ENCODE results near the gene ABCA10.

ABCA10 gene

DNA sequence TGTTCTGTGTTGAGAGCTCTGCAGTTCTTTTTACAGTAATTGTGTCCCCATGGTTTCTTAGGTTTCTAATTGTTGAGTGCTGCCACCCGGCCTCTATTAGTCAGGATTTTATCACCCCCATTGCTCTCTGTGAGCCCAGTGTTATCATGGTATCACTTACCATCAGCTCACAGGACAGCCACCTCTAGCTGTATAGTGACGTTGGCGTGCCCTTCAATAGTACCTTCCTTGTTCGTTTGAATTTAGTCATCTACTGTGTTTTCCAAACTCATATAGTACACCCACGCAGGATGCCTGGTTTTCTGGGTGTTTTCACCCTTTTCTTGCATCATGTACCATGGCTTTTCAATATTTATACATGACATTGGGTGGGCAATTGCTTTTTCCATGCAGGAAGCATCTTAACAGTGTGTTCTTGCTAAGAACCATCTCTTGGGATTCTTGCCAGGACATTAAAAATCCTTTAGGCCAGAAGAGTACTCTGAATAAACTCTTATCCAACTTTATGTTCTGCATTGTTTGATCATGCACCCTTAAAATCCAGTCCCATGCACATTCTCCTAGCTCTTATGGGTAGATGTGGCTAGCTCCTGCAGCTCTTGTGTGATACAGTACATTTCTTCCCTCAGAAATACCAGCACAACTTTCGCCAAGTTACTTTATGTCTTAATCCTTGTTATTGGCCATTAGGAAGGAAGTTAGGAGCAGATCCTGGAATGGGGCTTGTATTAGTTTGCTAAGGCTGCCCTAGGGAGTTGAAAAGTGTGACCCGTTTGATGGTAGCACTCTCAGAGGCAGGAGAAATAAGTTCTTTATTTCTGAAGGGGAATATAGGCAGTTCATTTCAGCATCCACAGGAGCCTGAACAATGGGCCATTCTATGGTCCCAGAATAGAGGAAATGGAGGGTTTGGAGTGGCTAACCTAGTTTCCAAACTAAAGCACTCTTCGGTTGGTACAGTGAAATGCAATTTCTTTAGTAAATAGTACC is 11.3 kb upstream of the ABCA10 start:
- H3K4me3 ChIP-seq (ENCODE audit: low read depth, low read length, poor library complexity, severe bottlenecking) = no peak overlapping the region
- no peaks in the 10 kb centered on the region for H3K27me3 ChIP-seq (ENCODE audit: insufficient read depth, low read length)
- no peak overlapping the region for H2AFZ ChIP-seq (ENCODE audit: low read length)
- H3K4me2 ChIP-seq (ENCODE audit: low read length) = no peak overlapping the region
- H3K27ac ChIP-seq (ENCODE audit: low read depth, low read length, poor library complexity, severe bottlenecking) = no peak overlapping the region
- no peaks in the 10 kb centered on the region for H3K36me3 ChIP-seq (ENCODE audit: insufficient read depth, low read length)
- H4K20me1 ChIP-seq (ENCODE audit: insufficient read depth, low read length) = no peaks in the 10 kb centered on the region
- no peaks in the 10 kb centered on the region for H3K4me1 ChIP-seq (ENCODE audit: insufficient read depth, low read length, severe bottlenecking)
- no peaks in the 10 kb centered on the region for H3F3A ChIP-seq (ENCODE audit: insufficient read depth, low read length)
- H3K9me2 ChIP-seq (ENCODE audit: low read depth, low read length) = no peaks in the 10 kb centered on the region
- H3K9ac ChIP-seq (ENCODE audit: low read length) = no peak overlapping the region
- no peaks in the 10 kb centered on the region for H3K79me2 ChIP-seq (ENCODE audit: insufficient read depth, low read length)
- no peaks in the 10 kb centered on the region for H3K9me3 ChIP-seq (ENCODE audit: low read length)
- no peak for TF ChIP-seq EZH2 (IDR thresholded peaks at IDR 0.05; ENCODE audit: borderline replicate concordance, low read length)
- TF ChIP-seq, protein P1, sequence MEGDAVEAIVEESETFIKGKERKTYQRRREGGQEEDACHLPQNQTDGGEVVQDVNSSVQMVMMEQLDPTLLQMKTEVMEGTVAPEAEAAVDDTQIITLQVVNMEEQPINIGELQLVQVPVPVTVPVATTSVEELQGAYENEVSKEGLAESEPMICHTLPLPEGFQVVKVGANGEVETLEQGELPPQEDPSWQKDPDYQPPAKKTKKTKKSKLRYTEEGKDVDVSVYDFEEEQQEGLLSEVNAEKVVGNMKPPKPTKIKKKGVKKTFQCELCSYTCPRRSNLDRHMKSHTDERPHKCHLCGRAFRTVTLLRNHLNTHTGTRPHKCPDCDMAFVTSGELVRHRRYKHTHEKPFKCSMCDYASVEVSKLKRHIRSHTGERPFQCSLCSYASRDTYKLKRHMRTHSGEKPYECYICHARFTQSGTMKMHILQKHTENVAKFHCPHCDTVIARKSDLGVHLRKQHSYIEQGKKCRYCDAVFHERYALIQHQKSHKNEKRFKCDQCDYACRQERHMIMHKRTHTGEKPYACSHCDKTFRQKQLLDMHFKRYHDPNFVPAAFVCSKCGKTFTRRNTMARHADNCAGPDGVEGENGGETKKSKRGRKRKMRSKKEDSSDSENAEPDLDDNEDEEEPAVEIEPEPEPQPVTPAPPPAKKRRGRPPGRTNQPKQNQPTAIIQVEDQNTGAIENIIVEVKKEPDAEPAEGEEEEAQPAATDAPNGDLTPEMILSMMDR (IDR thresholded peaks at IDR 0.05; ENCODE audit: low read length) = no peak

DNA sequence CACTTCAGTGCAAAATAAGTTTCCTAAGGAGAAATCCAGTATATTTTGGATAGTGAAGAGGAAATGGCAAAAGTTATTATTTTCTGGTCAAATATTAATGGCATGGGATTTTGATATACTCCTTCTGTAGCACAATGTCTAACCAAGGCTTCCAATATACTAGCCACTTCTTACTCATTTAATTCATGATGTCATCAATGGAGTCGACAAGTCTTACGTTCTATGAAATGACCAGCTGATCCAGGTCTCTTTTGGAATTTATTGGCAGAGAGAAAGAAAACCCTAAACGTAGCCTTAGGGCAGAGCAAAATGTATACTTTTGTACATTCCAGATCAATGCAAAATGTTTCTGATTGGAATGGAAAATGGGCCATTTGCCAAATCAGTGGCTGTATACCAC is 8.3 kb upstream of the ABCA10 start:
- Histone ChIP-seq H3K27me3 (ENCODE audit: insufficient read depth, low read length) (no peaks in the 10 kb centered on the region), H3K9me3 (ENCODE audit: low read length) (no peaks in the 10 kb centered on the region), H3K4me3 (ENCODE audit: low read depth, low read length, poor library complexity, severe bottlenecking) (no peak overlapping the region), H3K4me1 (ENCODE audit: insufficient read depth, low read length, severe bottlenecking) (no peaks in the 10 kb centered on the region), H3K9me2 (ENCODE audit: low read depth, low read length) (no peaks in the 10 kb centered on the region), H2AFZ (ENCODE audit: low read length) (no peak overlapping the region), H3K4me2 (ENCODE audit: low read length) (no peak overlapping the region), H3F3A (ENCODE audit: insufficient read depth, low read length) (no peaks in the 10 kb centered on the region), H4K20me1 (ENCODE audit: insufficient read depth, low read length) (no peaks in the 10 kb centered on the region), H3K9ac (ENCODE audit: low read length) (no peak overlapping the region), H3K79me2 (ENCODE audit: insufficient read depth, low read length) (no peaks in the 10 kb centered on the region), H3K27ac (ENCODE audit: low read depth, low read length, poor library complexity, severe bottlenecking) (no peak overlapping the region), H3K36me3 (ENCODE audit: insufficient read depth, low read length) (no peaks in the 10 kb centered on the region)
- no peak for TF ChIP-seq EZH2 (IDR thresholded peaks at IDR 0.05; ENCODE audit: borderline replicate concordance, low read length)
- TF ChIP-seq, protein P1 (IDR thresholded peaks at IDR 0.05; ENCODE audit: low read length) = no peak

DNA sequence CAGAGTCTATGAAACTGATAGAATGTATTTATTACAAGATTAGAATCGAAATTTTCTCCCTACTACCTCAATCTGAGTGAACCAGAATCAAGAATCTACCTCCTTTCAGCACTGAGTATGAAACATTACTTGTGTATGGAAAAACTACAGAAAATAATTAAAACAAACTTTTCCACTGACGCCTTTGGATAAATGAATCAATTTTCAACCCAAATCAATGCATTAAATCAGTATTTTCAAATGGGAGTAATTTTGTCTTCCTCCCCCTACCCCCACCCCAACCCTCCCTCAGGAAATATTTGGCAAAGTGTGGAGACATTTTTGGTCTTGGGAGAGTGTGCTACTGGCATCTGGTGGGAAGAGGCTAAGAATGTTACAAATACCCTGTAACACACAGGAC is 7.8 kb upstream of the ABCA10 start:
- H3K27ac ChIP-seq (ENCODE audit: low read depth, low read length, poor library complexity, severe bottlenecking) = no peak overlapping the region

More for the DNA sequence above, 7.8 kb upstream of the ABCA10 start:
- Histone ChIP-seq H3K9me3 (ENCODE audit: low read length) (no peaks in the 10 kb centered on the region), H3K9ac (ENCODE audit: low read length) (no peak overlapping the region), H3K4me3 (ENCODE audit: low read depth, low read length, poor library complexity, severe bottlenecking) (no peak overlapping the region), H3K27me3 (ENCODE audit: insufficient read depth, low read length) (no peaks in the 10 kb centered on the region), H2AFZ (ENCODE audit: low read length) (no peak overlapping the region), H3K4me1 (ENCODE audit: insufficient read depth, low read length, severe bottlenecking) (no peaks in the 10 kb centered on the region), H3K9me2 (ENCODE audit: low read depth, low read length) (no peaks in the 10 kb centered on the region), H4K20me1 (ENCODE audit: insufficient read depth, low read length) (no peaks in the 10 kb centered on the region), H3K4me2 (ENCODE audit: low read length) (no peak overlapping the region), H3F3A (ENCODE audit: insufficient read depth, low read length) (no peaks in the 10 kb centered on the region), H3K79me2 (ENCODE audit: insufficient read depth, low read length) (no peaks in the 10 kb centered on the region), H3K36me3 (ENCODE audit: insufficient read depth, low read length) (no peaks in the 10 kb centered on the region)
- TF ChIP-seq EZH2 (IDR thresholded peaks at IDR 0.05; ENCODE audit: borderline replicate concordance, low read length) = no peak

Data from OCI-LY1 (cell line).